GM18867 (cell line): Measurements from ENCODE around the gene SYTL2.
"Not testable (repeated sequence)": the region's sequence is repeated elsewhere in the genome, so short reads cannot be mapped to it uniquely, and the experiment has no call there.

Source experiments
- ATAC-seq: cut with Tn5 transposase; IDR thresholded peaks from one replicate; pipeline ENCODE4 v1.9.1; 2021; ENCODE audit warnings: mild to moderate bottlenecking, moderate library complexity; ENCODE audit not compliant: unreplicated experiment

The SYTL2 gene

DNA sequence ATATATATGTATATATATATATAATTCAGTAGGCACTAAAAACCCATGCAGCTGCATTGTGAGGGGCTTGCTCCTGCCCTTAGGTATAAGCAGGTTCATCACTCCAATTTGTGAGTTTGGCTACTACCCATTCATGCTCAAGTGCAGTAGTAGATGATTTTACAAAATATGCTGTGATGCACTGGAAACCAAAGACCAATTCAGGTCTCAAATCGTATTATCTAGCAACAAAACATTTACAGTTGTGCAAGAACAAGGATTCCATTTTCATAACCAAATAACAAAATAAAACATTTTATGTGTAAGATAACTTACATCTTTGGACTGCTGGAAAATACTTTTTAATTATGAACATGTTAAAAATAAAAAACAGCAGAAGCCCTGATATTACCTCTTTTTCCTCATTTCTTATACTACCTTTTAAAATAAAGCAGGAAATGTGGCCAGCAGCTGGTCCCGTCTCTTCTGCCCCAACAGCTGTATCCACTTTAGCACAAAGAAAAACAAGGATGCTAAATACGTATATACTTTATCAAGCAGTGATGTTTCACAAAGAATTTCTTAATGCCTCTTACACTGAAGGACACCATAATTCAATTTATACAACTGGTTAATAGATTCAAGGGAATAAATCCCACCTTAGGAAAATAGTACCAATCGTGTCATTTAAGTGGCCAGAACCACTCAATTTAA, 148.8 kb downstream of the SYTL2 start:
- ATAC-seq = no peak

DNA sequence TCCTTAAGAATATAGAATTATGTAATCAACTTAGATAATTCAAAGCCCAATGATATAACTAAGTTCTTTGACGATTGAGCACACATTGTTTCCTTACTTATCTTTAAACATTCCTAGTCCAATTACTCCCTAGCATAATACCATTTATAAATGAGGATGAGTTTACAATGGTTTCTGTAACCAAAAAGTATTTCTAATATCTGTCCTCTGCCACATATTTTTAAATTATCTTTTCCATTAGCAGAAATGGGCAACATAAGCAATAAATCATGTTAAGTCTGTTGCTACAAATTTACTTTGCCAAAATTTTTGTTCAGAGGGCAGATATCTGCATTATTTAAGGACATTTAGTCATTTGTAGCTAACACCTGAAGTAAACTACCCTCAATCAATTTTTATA, 152.8 kb downstream of the SYTL2 start:
- ATAC-seq = no peak

- no peak for ATAC-seq
Measured at GRCh38 chr11:85656777-85657176, 154.2 kb downstream of the SYTL2 start.

GRCh38 chr11:85654343-85654742, 156.6 kb downstream of the SYTL2 start:
- ATAC-seq = not testable (repeated sequence)

- no peak for ATAC-seq
Measured at GRCh38 chr11:85652786-85653447, 158.0 kb downstream of the SYTL2 start.

- ATAC-seq = no peak
Measured at GRCh38 chr11:85651118-85651517, 159.8 kb downstream of the SYTL2 start.

DNA sequence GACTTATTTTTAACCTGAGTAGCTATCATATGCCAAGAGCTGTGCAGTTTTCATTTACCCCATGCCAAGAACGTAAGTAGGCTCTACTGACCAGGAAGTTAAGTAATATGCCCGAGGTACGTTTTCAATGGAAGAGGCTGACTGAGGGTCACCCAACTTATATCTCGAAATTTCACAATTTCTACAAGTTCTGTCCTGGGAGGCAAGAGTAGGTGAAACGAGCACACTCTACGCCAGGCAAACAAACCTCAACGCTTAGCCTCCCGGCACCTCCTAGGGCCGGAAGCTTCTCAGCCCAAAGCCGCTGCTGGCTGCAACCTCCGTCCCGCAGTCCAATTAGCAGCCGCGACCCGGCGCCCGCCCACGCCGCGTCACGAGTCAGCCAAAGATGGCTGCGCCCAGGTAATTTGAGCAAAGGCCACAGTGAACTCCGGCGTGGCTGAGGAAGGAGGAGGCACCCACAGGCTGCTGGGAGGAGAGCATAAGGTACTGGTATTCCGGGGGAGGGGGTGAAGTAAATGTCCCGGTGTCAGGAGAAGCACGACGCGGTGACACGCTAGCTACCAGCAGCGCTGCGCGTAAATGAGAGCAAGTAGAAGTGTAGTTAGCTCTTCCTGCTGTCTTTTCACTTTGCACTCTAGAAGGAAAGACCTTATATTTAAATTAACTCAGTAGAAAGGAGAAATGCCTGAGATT, 163.2 kb downstream of the SYTL2 start, which contains the start of gene TMEM126A:
Gene TMEM126A, plus strand, starts transcription at position 364 of the 696 bp plus-strand sequence. CDS start 2,289 bp downstream, outside the sequence.
- ATAC-seq = peak; percentile 100

GRCh38 chr11:85647078-85647477, 163.9 kb downstream of the SYTL2 start:
- no peak for ATAC-seq
